ENCODE measurements around the gene ISOC2. TPM values are rescaled to one million over a fixed set of nuclear protein-coding genes. Genes with fewer than 3 reads are reported as not detected.

Gene ISOC2
- total and polyA plus RNA-seq, 9 of the 15 experiments (the other 6 are each of a cell fraction or from before 2014, with no cell fraction given) = 1.2 to 229 (median 58.3) TPM

DNA sequence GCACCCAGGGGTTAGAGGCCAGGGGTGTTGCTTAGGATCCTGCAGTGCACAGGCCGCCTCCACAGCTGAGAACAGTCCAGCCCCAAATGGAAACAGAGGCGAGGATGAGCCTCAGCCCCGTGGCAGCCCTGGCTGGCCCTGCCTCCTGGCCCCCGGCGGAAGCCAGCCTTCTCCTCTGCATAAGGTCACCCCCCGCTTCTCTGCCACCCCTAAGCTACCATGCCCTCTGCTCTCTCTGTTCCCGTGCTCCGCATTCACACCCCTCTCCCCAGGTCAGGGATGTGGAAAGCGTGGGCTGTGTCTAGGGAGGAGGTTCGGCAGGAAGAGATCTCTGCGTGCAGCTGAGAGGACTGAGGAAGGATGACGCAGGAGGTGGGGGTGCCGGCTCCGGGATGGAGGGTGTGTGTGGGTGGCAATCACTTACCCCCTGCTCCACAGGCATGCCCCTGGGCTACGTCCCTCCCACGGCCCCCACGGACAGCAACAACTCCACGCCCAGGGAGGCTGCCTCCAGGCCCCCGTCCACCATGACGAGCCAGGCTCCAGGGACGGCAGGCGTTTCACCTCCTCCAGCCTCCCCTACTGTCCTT is 32.8 kb upstream of the ISOC2 start (continued):
- TF ChIP-seq NCOA1 (IDR thresholded peaks at IDR 0.05; ENCODE audit: low read depth) (no peak), ZNF76 (CRISPR knock-in tag; IDR thresholded peaks at IDR 0.05; ENCODE audit: borderline replicate concordance) (no peak), UBTF (IDR thresholded peaks at IDR 0.05; ENCODE audit: borderline replicate concordance in 1 of 2, low read depth in 2 of 2, low read length in 2 of 2) (no peak), ZNF431 (CRISPR knock-in tag; IDR thresholded peaks at IDR 0.05) (no peak), ZNF274 (IDR thresholded peaks at IDR 0.05; ENCODE audit: borderline replicate concordance, low read depth, low read length) (no peak), NR2F6 (CRISPR knock-in tag; IDR thresholded peaks at IDR 0.05) (no peak), MXI1 (IDR thresholded peaks at IDR 0.05; ENCODE audit: low read depth, low read length) (no peak), NFRKB (IDR thresholded peaks at IDR 0.05; ENCODE audit: low read depth) (no peak), ZBTB34 (CRISPR knock-in tag; IDR thresholded peaks at IDR 0.05) (no peak), ZC3H4 (CRISPR knock-in tag; IDR thresholded peaks at IDR 0.05; ENCODE audit: borderline replicate concordance) (no peak), ADNP (tag; IDR thresholded peaks at IDR 0.05) (no peak), ZNF384 (IDR thresholded peaks at IDR 0.05; ENCODE audit: low read depth, low read length) (no peak), HMG20B (CRISPR knock-in tag; IDR thresholded peaks at IDR 0.05) (no peak), ZBTB2 (IDR thresholded peaks at IDR 0.05) (no peak; the same call in 1 of the 2 replicates), ELK1 (CRISPR knock-in tag; IDR thresholded peaks at IDR 0.05) (no peak), SMARCA4 (IDR thresholded peaks at IDR 0.05) (peak; percentile 32; the same call in 1 of the 2 replicates), ZNF212 (CRISPR knock-in tag; IDR thresholded peaks at IDR 0.05) (no peak), CBFB (CRISPR knock-in tag; IDR thresholded peaks at IDR 0.05) (no peak)
- TF ChIP-seq, protein P1, sequence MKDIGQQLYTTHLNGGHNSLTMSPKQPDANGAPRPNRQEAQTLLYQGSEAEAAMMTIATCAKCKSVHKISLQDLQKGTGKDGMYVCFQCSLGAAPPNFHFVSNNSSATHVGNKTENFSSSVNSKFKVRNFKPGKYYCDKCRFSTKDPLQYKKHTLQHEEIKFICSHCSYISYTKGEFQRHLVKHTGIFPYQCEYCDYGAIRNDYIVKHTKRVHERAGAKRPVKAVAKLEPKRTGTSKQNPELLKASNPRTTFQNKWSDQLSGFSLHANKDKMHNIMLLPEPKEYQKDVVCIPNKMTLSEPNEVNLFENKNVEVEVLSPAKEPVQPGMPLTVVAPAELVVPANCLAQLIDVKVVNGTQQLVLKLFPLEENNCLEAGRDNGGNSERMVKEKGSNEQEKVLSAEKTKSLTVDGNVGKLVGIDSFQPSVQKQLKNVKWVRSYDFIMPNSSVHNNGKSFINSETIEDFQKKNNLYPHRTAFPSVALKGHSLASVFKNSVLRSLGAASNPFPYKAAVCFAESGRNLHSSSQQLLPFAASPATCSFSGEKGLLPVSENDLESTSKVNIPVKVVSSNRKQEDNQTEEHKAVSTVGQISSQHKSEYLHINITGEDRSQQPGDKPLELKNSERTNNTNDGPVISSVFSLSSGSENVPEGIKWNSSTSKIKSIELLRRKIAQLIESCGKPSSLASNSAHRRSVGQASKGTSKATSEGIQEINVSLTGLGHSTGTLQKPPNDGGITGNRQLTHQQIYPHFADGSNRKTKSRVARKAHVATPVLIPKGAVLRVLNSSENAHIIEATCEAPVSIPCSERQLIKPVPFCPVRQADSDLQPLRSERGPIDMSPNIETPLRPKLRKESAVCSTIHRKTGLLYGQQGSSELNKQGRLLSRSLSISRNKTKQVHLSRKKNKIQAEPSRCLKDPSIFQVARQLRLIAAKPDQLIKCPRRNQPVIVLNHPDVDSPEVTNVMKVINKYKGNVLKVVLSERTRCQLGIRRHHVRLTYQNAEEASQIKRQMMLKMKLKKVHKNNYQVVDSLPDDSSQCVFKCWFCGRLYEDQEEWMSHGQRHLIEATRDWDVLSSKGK (CRISPR knock-in tag; IDR thresholded peaks at IDR 0.05) = no peak
